HFF-Myc (cell line): ENCODE measurements around the gene PLCB1.
"Not testable (repeated sequence)": the region's sequence is repeated elsewhere in the genome, so short reads cannot be mapped to it uniquely, and the experiment has no call there.

ENCODE experiments used
- DNase-seq: peaks from one replicate; pipeline ENCODE4 v3.0.0-alpha.2; 2011; ENCODE audit warnings: low read depth; ENCODE audit errors: extremely low read depth
- H3K4me3 ChIP-seq: replicated peaks from 2 replicates; pipeline ENCODE4 v1.5.1; 2011; ENCODE audit warnings: low read depth, mild to moderate bottlenecking, control low read depth, low read length
- TF ChIP-seq, protein P1 (sequence below): IDR thresholded peaks from 2 replicates; pipeline ENCODE4 v1.5.1; 2012; ENCODE audit warnings: mild to moderate bottlenecking, low read depth, low read length, control low read depth; ENCODE audit errors: missing control alignments

PLCB1 gene

DNA sequence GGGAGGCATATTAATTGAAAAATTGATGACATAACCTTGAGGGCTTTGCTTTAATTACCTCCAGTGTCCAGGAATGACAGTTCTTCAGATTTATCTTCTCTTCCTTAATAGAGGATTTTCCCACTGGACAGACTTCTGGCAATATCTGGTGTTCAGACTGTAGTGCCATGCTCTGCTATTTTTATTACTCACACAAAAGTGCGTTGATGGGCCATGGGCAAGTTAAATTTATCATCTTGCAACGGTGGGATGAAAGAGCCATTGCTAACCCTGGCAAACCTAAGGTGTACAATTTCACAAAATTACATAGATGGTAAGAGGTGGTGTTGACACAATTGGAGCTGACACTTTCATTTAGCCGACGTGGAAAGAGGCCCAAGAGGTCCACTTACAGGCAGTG is 683.1 kb downstream of the PLCB1 start:
- no peak for DNase-seq
- TF ChIP-seq, protein P1, sequence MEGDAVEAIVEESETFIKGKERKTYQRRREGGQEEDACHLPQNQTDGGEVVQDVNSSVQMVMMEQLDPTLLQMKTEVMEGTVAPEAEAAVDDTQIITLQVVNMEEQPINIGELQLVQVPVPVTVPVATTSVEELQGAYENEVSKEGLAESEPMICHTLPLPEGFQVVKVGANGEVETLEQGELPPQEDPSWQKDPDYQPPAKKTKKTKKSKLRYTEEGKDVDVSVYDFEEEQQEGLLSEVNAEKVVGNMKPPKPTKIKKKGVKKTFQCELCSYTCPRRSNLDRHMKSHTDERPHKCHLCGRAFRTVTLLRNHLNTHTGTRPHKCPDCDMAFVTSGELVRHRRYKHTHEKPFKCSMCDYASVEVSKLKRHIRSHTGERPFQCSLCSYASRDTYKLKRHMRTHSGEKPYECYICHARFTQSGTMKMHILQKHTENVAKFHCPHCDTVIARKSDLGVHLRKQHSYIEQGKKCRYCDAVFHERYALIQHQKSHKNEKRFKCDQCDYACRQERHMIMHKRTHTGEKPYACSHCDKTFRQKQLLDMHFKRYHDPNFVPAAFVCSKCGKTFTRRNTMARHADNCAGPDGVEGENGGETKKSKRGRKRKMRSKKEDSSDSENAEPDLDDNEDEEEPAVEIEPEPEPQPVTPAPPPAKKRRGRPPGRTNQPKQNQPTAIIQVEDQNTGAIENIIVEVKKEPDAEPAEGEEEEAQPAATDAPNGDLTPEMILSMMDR: no peak
- no peak overlapping the region for H3K4me3 ChIP-seq

DNA sequence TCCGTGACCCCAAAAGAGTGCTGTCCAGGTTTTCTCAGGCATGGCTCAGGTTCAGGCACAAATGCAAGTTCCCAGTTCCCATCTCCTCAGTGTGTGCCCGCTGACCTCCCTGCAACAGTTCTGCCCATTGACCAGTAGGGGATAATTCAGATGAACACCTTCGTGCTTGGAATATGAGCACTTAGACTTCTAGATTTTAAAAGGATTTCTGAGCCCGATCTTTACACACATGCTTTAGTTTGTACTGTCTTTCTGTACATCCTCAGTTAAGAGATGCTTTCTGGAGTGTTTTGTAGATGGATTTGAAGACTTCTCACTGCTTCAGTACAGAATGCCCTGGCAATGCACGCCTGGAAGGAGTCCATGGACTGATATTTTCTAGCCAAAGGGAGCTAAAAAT is 697.2 kb downstream of the PLCB1 start:
- TF ChIP-seq, protein P1: peak; percentile 21
- H3K4me3 ChIP-seq: no peak overlapping the region
- no peak for DNase-seq

DNA sequence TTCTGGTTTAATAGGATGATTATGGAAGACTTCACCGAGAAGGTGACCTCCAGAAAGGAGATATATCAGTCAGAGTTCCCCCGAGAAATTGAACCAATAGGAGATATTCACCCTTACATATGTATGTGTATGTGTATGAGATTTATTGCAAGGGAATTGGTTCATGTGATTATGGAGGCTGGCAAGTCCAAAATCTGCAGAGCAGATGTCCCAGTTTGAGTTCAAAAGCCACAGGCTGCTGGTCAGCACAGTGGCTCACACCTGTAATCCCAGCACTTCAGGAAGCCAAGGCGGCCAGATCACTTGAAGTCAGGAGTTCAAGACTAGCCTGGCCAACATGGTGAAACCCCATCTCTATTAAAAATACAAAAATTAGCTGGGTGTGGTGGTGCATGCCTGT is 702.2 kb downstream of the PLCB1 start:
- not testable (repeated sequence) for H3K4me3 ChIP-seq, DNase-seq

DNA sequence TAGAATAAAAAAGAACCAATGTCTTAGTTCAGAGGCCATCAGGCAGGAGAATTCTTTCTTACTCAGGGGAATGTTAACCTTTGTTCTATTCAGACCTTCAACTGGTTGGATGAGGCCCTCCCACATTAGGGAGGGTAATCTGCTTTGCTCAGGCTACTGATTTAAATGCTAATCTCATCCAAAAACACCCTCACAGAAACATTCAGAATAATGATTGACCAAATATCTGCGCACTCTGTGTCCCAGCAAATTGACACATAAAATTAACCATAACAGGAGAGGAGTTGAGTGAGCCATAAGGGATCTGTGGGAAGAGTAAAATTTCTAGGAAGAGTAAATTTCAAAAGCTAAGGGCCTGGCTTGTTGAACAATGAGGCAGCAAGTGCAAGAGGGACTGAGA is 702.8 kb downstream of the PLCB1 start:
- no peak for DNase-seq
- H3K4me3 ChIP-seq: no peak overlapping the region
- TF ChIP-seq, protein P1: no peak

DNA sequence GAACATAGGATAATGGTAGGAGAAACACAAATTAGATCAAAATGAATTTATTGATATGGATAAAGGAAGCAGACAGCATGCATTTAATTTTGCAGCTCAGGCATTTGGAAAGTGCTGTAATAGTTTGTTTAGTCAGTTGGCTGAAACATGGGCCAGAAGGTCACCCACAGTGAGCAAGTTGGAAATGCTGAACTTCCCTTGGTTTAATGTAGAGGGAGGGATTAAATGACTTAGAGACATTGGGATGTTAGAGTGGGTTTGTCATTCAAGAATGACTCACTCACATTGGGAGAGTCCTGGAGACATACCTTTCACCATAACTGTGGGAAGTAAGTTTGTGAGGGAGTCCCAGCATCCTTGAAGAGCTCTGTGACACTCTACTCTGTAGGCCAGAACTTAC is 705.3 kb downstream of the PLCB1 start:
- no peak for DNase-seq

DNA sequence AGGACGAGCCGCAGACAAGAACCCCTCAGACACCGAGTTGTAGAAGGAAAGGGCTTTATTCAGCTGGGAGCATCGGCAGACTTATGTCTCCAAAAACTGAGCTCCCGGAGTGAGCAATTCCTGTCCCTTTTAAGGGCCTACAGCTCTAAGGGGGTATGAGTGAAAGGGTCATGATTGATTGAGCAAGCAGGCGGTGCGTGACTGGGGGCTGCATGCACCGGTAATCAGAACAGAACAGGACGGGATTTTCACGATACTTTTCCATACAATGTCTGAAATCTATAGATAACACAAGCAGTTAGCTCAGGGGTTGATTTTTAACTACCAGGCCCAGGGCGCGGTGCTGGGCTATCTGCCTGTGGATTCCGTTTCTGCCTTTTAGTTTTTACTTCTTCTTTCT is 710.5 kb downstream of the PLCB1 start:
- DNase-seq: no peak

More for the DNA sequence above, 705.3 kb downstream of the PLCB1 start:
- TF ChIP-seq, protein P1: no peak
- no peak overlapping the region for H3K4me3 ChIP-seq

DNA sequence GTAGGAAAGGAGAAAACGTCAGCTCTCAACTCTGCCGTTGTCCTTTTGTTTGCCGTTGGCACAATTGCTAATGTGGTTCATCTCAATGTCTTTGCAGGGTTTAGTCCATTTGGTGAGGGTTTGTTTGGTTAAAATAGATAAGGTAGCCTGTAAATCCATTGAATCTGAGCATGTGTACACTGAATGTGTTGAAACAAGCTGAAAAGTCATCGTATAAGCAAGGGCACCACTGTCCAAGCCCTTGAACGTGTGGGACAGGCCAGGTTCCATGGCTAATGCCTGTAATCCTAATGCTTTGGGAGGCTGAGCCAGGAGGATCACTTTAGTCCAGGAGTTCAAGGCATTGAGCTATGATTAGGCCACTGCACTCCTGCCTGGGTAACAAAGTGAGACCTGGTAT is 712.1 kb downstream of the PLCB1 start:
- DNase-seq: no peak
- TF ChIP-seq, protein P1: no peak
- H3K4me3 ChIP-seq: no peak overlapping the region

More for the DNA sequence above, 710.5 kb downstream of the PLCB1 start:
- TF ChIP-seq, protein P1: no peak
- H3K4me3 ChIP-seq: no peak overlapping the region
